NB4 (cell line): ENCODE data around the gene ZNF425.

Experiments
- DNase-seq: peaks from one replicate; pipeline ENCODE4 v3.0.0; 2010; ENCODE audit warnings: low read depth
- H3K4me3 ChIP-seq: one replicate; pipeline ENCODE4 v1.5.1; 2011; ENCODE audit warnings: mild to moderate bottlenecking, low read depth, low read length, moderate library complexity
- CTCF ChIP-seq: IDR thresholded peaks from one replicate; pipeline ENCODE4 v1.5.1; 2012; ENCODE audit warnings: low read depth, low read length
- MAX ChIP-seq: IDR thresholded peaks from 2 replicates; pipeline ENCODE4 v1.6.1; 2011; ENCODE audit warnings: low read depth, low read length
- MYC ChIP-seq: IDR thresholded peaks from 2 replicates; pipeline ENCODE4 v1.6.1; 2011; ENCODE audit warnings: low read depth, low read length
- POLR2A ChIP-seq: IDR thresholded peaks from 2 replicates; pipeline ENCODE4 v1.6.1; 2011; ENCODE audit warnings: mild to moderate bottlenecking; ENCODE audit not compliant: insufficient read length; ENCODE audit errors: extremely low read depth

Gene ZNF425

GRCh38 chr7:149104214-149104613 lies 21.9 kb downstream of the ZNF425 start:
- H3K4me3 ChIP-seq = no peak overlapping the region
- no peak for DNase-seq

DNA sequence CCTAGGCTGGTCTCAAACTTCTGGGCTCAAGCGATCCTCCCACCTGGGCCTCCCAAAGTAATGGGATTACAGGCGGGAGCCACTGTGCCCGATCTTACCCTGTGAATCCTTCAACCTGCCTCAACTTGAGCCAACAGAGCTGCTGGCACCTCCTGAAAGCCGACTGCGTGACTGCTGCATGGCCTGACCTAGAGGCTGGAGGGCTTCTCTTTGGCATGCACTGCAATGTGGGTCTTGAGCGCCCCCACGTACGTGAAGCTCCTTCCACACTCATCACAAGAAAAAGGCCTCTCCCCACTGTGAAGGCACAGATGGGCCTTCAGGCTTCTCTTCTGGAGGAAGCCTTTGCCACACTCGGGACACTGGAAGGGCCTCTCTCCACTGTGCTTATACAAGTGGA lies 22.7 kb downstream of the ZNF425 start:
- DNase-seq = no peak
- H3K4me3 ChIP-seq = no peak overlapping the region
- TF ChIP-seq POLR2A = no peak
- TF ChIP-seq CTCF = no peak
- TF ChIP-seq MYC = no peak
- no peak for TF ChIP-seq MAX

More at GRCh38 chr7:149104214-149104613, 21.9 kb downstream of the ZNF425 start:
- TF ChIP-seq CTCF = no peak
- no peak for TF ChIP-seq MAX
- no peak for TF ChIP-seq POLR2A
- no peak for TF ChIP-seq MYC

DNA sequence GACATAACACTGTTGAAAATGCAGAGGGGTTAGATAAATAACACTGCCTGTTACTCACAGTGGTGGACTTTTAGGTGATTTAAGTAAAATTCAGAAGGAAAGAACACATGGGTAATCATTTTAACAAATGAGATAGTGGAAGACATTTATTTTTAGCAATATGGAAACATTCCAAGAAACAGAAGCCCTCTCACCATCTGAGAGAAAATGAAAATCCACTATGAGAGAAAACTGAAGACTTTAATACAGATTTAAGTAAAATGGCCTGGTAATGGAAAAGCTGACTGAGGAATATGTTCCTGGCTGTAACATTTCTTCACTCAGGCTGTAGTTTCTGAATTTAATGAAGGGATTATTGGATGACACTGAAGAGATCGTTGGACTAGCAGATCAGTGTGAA lies 23.5 kb downstream of the ZNF425 start:
- H3K4me3 ChIP-seq = no peak overlapping the region
- no peak for DNase-seq
- no peak for TF ChIP-seq MYC
- TF ChIP-seq MAX = no peak
- TF ChIP-seq CTCF = no peak

GRCh38 chr7:149100821-149101220 lies 25.3 kb downstream of the ZNF425 start:
- no peak for DNase-seq
- TF ChIP-seq POLR2A (no peak), MYC (no peak), CTCF (no peak), MAX (no peak)
- no peak overlapping the region for H3K4me3 ChIP-seq

- no peak for DNase-seq
- TF ChIP-seq MYC (no peak), POLR2A (no peak), CTCF (no peak)
- H3K4me3 ChIP-seq = no peak overlapping the region
These were observed 27.1 kb downstream of the ZNF425 start for GRCh38 chr7:149099058-149099457.

DNA sequence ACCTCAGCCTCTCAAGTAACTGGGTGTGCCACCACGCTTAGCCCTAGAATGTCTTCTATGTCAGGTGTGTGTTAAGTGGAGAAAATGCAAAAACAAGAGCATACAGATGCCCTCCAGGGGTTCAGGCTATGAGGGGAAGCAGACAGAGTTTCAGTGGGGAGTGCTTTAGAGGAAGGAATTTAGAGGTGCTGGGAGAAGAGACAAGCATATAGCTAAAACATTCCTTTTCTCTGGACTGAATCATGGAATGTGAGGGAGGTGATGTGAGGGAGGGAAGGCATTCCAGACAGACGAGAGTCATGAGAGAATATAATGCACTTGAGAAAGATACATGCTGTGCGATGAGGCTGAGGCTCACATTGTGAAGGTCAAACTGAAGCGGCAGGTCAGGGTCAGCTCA lies 29.0 kb downstream of the ZNF425 start:
- no peak for DNase-seq
- H3K4me3 ChIP-seq = no peak overlapping the region
- no peak for TF ChIP-seq POLR2A
- TF ChIP-seq MAX = no peak
- TF ChIP-seq MYC = no peak
- TF ChIP-seq CTCF = no peak
